PC-3 (cell line): ENCODE results near the gene EMILIN2. TPM values are rescaled to one million over a fixed set of nuclear protein-coding genes. Genes with fewer than 3 reads are reported as not detected.

Experiments
- ATAC-seq: fragments of 200-7000 bp; cut with Tn5 transposase; 2 replicates; pipeline ENCODE4 v1.9.1; 2020; ENCODE audit warnings: mild to moderate bottlenecking, moderate library complexity
- BruUV-seq: library from RNA; stranded (reverse); fragments of 400-500 nt; replicated peaks from 2 replicates; lab custom pipeline; 2021; lab: Mats Ljungman, UMichigan
- CTCF ChIA-PET: fragments of 300-600 bp; sonication (Branson Sonifier 250); formaldehyde crosslinking; loops from one replicate; lab custom pipeline; 2022; ENCODE audit warnings: antibody characterized with exemption; lab: Charles Lee
- POLR2A ChIA-PET: fragments of 300-600 bp; sonication (Branson Sonifier 250); formaldehyde crosslinking; loops from one replicate; lab custom pipeline; 2022; ENCODE audit warnings: antibody characterized with exemption; ENCODE audit not compliant: unreplicated experiment; lab: Charles Lee
- DNase-seq: peaks from one replicate; pipeline ENCODE4 v3.0.0-alpha.2; 2015
- H2AFZ ChIP-seq: fragments of 300-600 bp; sonication (generic); 2 replicates; pipeline ENCODE4 v1.6.0; 2016; ENCODE audit warnings: antibody characterized with exemption, low read length
- H3F3A ChIP-seq: fragments of 300-600 bp; sonication (generic); one replicate; pipeline ENCODE4 v1.6.0; 2017; ENCODE audit warnings: antibody characterized with exemption, low read length, control low read depth, mild to moderate bottlenecking; ENCODE audit not compliant: unreplicated experiment
- H3K27ac ChIP-seq: fragments of 300-600 bp; sonication (generic); 2 replicates; pipeline ENCODE4 v1.5.1; 2016; ENCODE audit warnings: mild to moderate bottlenecking, low read length
- H3K27me3 ChIP-seq: fragments of 300-600 bp; sonication (generic); 2 replicates; pipeline ENCODE4 v1.6.1; 2016; ENCODE audit warnings: low read length, mixed read lengths
- H3K36me3 ChIP-seq: fragments of 300-600 bp; sonication (generic); 2 replicates; pipeline ENCODE4 v1.6.1; 2016; ENCODE audit warnings: low read depth, mixed run types, low read length, mixed read lengths
- H3K4me1 ChIP-seq: fragments of 300-600 bp; sonication (generic); 2 replicates; pipeline ENCODE4 v1.5.1; 2016; ENCODE audit warnings: low read length; ENCODE audit not compliant: insufficient read depth
- H3K4me2 ChIP-seq: fragments of 300-600 bp; sonication (generic); 2 replicates; pipeline ENCODE4 v1.6.0; 2016; ENCODE audit warnings: low read length
- H3K4me3 ChIP-seq: fragments of 300-600 bp; sonication (generic); 2 replicates; pipeline ENCODE4 v1.5.1; 2016; ENCODE audit warnings: mild to moderate bottlenecking, low read length, mixed read lengths
- H3K79me2 ChIP-seq: fragments of 300-600 bp; sonication (generic); 2 replicates; pipeline ENCODE4 v1.6.1; 2017; ENCODE audit warnings: low read length, mixed read lengths
- H3K9ac ChIP-seq: fragments of 300-600 bp; sonication (generic); 2 replicates; pipeline ENCODE4 v1.6.0; 2016; ENCODE audit warnings: mild to moderate bottlenecking, low read length
- H3K9me2 ChIP-seq: fragments of 300-600 bp; sonication (generic); replicated peaks from 2 replicates; pipeline ENCODE4 v1.6.1; 2016; ENCODE audit warnings: mixed run types, low read length, mixed read lengths
- H3K9me3 ChIP-seq: fragments of 300-600 bp; sonication (generic); 2 replicates; pipeline ENCODE4 v1.6.1; 2016; ENCODE audit warnings: low read length, mixed read lengths
- H4K20me1 ChIP-seq: fragments of 300-600 bp; sonication (generic); 2 replicates; pipeline ENCODE4 v1.6.1; 2016; ENCODE audit warnings: low read length, mixed read lengths
- EZH2 ChIP-seq: fragments of 300-600 bp; sonication (generic); IDR thresholded peaks from one replicate; pipeline ENCODE4 v1.6.1; 2017; ENCODE audit warnings: antibody characterized with exemption, mild to moderate bottlenecking, low read length; ENCODE audit not compliant: unreplicated experiment
- EZH2phosphoT487 ChIP-seq: fragments of 300-600 bp; sonication (generic); IDR thresholded peaks from 2 replicates; pipeline ENCODE4 v1.6.1; 2018; ENCODE audit warnings: mild to moderate bottlenecking, antibody characterized with exemption, low read length, borderline replicate concordance
- intact Hi-C: fragments of 100-400 bp; cut with micrococcal nuclease; formaldehyde crosslinking; loops from 2 replicates; pipeline ENCODE4 v1.9.0; 2023
- total RNA-seq: library from RNA; depleted of rRNA; stranded (reverse); fragments of >200 nt; gene quantifications from 2 replicates; pipeline ENCODE4 v1.2.3, GENCODE V29; 2014
- TF ChIP-seq, protein P1 (sequence below): fragments of 300-600 bp; sonication (generic); conservative IDR thresholded peaks from 2 replicates; pipeline ENCODE4 v1.5.1; 2017; ENCODE audit warnings: antibody characterized with exemption, low read depth, mild to moderate bottlenecking, low read length

EMILIN2 gene
- total RNA-seq, 1 experiment from 2014 or later = 17.1 TPM

DNA sequence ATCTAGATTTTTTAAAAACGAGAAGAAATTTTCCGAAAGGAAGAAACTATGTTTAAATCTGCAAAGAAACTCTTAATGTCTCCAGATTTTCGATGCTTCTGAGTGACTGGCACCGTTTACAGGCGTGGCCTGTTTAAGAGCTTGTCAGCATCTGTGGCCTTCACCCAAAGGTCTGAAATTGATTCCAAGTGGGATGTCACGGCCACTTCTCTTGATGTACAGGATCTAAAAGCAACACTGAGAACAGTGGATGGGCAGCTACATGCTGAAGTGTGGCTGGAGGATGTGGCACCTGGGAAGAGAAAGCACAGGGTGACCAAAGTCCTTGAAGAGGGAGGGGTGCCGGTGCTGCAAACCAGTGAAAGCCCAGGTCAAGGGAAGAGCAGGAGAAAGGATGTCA is 28.0 kb downstream of the EMILIN2 start:
- Histone ChIP-seq H4K20me1 (no peaks in the 10 kb centered on the region), H3K27ac (no peak overlapping the region), H3F3A (no peaks in the 10 kb centered on the region), H3K9me3 (no peaks in the 10 kb centered on the region), H3K27me3 (peaks cover 14% of the 10 kb centered on the region), H3K9me2 (no peaks in the 10 kb centered on the region), H2AFZ (no peak overlapping the region), H3K79me2 (no peaks in the 10 kb centered on the region), H3K4me3 (no peak overlapping the region), H3K9ac (no peak overlapping the region), H3K4me2 (no peak overlapping the region), H3K36me3 (no peaks in the 10 kb centered on the region), H3K4me1 (no peaks in the 10 kb centered on the region)
- no peak for ATAC-seq
- DNase-seq = no peak
- intact Hi-C loops = no loop called here
- TF ChIP-seq EZH2 (no peak), EZH2phosphoT487 (no peak)
- TF ChIP-seq, protein P1, sequence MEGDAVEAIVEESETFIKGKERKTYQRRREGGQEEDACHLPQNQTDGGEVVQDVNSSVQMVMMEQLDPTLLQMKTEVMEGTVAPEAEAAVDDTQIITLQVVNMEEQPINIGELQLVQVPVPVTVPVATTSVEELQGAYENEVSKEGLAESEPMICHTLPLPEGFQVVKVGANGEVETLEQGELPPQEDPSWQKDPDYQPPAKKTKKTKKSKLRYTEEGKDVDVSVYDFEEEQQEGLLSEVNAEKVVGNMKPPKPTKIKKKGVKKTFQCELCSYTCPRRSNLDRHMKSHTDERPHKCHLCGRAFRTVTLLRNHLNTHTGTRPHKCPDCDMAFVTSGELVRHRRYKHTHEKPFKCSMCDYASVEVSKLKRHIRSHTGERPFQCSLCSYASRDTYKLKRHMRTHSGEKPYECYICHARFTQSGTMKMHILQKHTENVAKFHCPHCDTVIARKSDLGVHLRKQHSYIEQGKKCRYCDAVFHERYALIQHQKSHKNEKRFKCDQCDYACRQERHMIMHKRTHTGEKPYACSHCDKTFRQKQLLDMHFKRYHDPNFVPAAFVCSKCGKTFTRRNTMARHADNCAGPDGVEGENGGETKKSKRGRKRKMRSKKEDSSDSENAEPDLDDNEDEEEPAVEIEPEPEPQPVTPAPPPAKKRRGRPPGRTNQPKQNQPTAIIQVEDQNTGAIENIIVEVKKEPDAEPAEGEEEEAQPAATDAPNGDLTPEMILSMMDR = no peak
- CTCF ChIA-PET = no interaction called here
- POLR2A ChIA-PET = no interaction called here
- no TSS peak for BruUV-seq

DNA sequence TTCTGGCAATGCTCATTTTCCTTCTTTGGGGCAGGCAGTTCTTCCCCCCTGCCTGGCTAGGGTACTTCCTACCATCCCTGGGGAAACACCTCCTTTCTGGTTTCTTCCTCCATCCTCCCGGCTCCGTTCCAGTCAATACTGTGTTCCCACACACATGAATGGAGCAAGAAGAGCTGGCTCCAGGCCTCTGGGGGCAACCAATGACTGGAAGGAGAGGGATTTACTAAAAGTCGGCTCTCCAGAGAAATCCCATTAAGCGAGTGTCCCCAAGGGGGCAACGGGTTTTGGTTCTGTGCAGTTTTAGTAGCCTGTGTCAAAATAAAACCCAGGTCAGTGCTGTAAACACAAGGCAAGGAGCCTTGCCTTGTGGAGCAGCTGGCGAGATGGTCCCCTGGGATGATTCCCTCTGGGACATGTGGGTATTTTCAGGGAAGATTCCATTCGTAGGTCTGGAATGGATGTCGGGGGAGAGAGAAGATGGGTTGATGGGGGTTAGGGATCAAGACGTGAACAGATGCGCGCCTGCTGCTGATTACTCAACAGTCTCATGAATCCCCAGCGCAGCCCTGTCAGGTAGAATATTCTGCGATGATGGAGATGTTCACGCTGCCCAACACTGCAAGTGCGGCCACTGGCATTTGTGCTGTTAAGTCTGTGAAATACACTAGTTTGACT is 32.0 kb downstream of the EMILIN2 start:
- H3K27ac ChIP-seq = no peak overlapping the region
- BruUV-seq = no TSS peak

DNA sequence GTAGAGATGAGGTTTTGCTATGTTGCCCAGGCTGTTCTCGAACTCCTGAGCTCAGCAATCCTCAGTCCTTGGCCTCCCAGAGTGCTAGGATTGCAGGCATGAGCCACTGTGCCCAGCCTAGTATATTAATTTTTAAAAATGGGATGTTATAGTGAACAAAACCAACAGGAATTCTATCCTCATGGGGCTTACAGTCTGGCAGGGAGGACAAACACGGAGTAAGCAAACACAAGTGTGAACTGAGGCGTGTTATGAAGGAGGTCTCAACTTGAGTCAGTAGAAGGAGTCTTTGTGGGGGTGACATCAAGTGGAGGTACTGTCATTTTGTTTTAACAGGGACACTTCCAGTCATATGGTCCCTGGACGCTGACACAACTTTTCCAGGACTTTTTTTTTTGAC is 33.1 kb downstream of the EMILIN2 start:
- no TSS peak for BruUV-seq
- Histone ChIP-seq H3K9ac (no peak overlapping the region), H3K79me2 (no peaks in the 10 kb centered on the region), H3K36me3 (no peaks in the 10 kb centered on the region), H3K4me2 (no peak overlapping the region), H2AFZ (no peak overlapping the region), H3F3A (no peaks in the 10 kb centered on the region), H3K27me3 (peaks cover 31% of the 10 kb centered on the region), H3K27ac (no peak overlapping the region), H3K9me2 (no peaks in the 10 kb centered on the region), H3K4me1 (no peaks in the 10 kb centered on the region), H3K4me3 (no peak overlapping the region), H4K20me1 (no peaks in the 10 kb centered on the region), H3K9me3 (no peaks in the 10 kb centered on the region)
- intact Hi-C loops = no loop called here
- ChIA-PET POLR2A (no interaction called here), CTCF (no interaction called here)
- TF ChIP-seq EZH2 (no peak), EZH2phosphoT487 (no peak)
- TF ChIP-seq, protein P1 = no peak
- DNase-seq = no peak
- no peak for ATAC-seq

More for the DNA sequence above, 32.0 kb downstream of the EMILIN2 start:
- no peak overlapping the region for H3K4me3 ChIP-seq
- no peak overlapping the region for H3K9ac ChIP-seq
- CTCF ChIA-PET = no interaction called here
- no peaks in the 10 kb centered on the region for H3F3A ChIP-seq
- no peaks in the 10 kb centered on the region for H3K9me3 ChIP-seq
- TF ChIP-seq EZH2 (no peak), EZH2phosphoT487 (no peak)
- TF ChIP-seq, protein P1 = no peak
- intact Hi-C loops = no loop called here
- no peak overlapping the region for H2AFZ ChIP-seq
- H3K4me1 ChIP-seq = no peaks in the 10 kb centered on the region
- no peaks in the 10 kb centered on the region for H4K20me1 ChIP-seq
- ATAC-seq = no peak
- peaks cover 28% of the 10 kb centered on the region for H3K27me3 ChIP-seq
- H3K36me3 ChIP-seq = no peaks in the 10 kb centered on the region
- no peak for DNase-seq
- no peaks in the 10 kb centered on the region for H3K79me2 ChIP-seq
- POLR2A ChIA-PET = no interaction called here
- no peaks in the 10 kb centered on the region for H3K9me2 ChIP-seq
- no peak overlapping the region for H3K4me2 ChIP-seq
